ENCODE results near the gene ASB18.
A peak's percentile ranks its signal among the peaks of the same experiment; 100 is the strongest.

The ASB18 gene, protein sequence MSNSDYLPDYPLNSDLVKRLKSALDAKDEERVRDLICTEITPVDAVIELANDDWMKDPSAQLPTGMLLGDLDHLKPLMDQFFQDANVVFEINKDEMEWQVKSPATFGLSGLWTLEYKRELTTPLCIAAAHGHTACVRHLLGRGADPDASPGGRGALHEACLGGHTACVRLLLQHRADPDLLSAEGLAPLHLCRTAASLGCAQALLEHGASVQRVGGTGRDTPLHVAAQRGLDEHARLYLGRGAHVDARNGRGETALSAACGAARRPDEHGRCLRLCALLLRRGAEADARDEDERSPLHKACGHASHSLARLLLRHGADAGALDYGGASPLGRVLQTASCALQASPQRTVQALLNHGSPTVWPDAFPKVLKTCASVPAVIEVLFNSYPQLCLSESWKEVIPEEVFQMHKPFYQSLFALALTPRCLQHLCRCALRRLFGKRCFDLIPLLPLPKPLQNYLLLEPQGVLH

DNA sequence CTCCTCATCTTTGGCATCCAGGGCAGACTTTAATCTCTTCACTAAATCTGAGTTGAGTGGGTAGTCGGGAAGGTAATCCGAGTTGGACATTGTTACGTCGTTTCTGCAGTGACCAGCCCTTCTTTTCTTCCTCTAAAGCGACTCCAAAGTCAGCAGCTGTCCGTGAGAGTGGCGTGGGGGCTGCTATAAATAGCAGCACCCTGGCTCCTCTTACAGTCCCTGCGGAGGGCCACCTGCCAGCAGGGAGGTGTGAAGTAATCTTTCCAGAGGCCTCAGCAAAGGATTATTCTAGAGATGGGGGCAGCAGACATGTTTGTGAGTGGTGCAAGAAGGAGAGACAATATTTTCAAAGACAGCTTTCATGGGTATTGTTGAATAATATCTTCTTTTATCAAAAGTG, at the start of gene ASB18:
ASB18 (minus strand) TSS at position 151 of the 400 bp plus-strand sequence; CDS start at position 90, 61 bp downstream.
- peaks cover 71% of the 10 kb centered on the region for H3K36me3 Mint-ChIP-seq (ENCODE audit: low read depth)
- H3K9me3 Mint-ChIP-seq: peaks cover 37% of the 10 kb centered on the region
- DNase-seq: no peak
- H3K27ac Mint-ChIP-seq: no peak within 1 kb of the TSS
- no peak within 1 kb of the TSS for H3K4me3 Mint-ChIP-seq
- H3K4me1 Mint-ChIP-seq: peaks cover 29% of the 10 kb centered on the region
- TF ChIP-seq, protein P1, sequence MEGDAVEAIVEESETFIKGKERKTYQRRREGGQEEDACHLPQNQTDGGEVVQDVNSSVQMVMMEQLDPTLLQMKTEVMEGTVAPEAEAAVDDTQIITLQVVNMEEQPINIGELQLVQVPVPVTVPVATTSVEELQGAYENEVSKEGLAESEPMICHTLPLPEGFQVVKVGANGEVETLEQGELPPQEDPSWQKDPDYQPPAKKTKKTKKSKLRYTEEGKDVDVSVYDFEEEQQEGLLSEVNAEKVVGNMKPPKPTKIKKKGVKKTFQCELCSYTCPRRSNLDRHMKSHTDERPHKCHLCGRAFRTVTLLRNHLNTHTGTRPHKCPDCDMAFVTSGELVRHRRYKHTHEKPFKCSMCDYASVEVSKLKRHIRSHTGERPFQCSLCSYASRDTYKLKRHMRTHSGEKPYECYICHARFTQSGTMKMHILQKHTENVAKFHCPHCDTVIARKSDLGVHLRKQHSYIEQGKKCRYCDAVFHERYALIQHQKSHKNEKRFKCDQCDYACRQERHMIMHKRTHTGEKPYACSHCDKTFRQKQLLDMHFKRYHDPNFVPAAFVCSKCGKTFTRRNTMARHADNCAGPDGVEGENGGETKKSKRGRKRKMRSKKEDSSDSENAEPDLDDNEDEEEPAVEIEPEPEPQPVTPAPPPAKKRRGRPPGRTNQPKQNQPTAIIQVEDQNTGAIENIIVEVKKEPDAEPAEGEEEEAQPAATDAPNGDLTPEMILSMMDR (IDR thresholded peaks at IDR 0.05): no peak
- peaks cover 19% of the 10 kb centered on the region for H3K27me3 Mint-ChIP-seq (ENCODE audit: low read depth, poor library complexity)

DNA sequence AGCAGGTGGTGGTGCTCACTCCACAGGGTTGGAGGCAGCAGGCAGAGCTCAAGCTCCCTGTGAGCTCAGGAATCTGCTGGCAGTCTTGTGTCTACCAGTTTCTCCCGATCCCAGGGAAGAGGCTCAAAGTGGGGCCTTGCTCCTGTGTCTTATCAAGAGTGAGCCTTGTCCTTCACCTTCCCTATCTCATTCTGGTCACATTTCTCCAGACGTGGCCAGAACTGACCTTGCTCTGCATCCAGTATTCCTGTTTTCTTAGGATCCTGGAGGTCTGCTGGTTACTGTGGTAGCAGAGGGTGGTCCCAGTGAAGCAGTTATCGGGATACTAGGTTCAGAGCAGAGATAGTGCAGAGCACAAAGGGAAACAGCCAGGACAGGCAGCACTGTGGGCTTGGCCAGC, 47.1 kb upstream of the ASB18 start:
- H3K4me1 Mint-ChIP-seq: peaks cover 3% of the 10 kb centered on the region
- TF ChIP-seq, protein P1 (IDR thresholded peaks at IDR 0.05): no peak
- H3K27me3 Mint-ChIP-seq (ENCODE audit: low read depth, poor library complexity): peaks cover 10% of the 10 kb centered on the region
- no peak overlapping the region for H3K27ac Mint-ChIP-seq
- H3K4me3 Mint-ChIP-seq: no peak overlapping the region
- DNase-seq: no peak
- peaks cover 10% of the 10 kb centered on the region for H3K36me3 Mint-ChIP-seq (ENCODE audit: low read depth)
- H3K9me3 Mint-ChIP-seq: peaks cover 14% of the 10 kb centered on the region

DNA sequence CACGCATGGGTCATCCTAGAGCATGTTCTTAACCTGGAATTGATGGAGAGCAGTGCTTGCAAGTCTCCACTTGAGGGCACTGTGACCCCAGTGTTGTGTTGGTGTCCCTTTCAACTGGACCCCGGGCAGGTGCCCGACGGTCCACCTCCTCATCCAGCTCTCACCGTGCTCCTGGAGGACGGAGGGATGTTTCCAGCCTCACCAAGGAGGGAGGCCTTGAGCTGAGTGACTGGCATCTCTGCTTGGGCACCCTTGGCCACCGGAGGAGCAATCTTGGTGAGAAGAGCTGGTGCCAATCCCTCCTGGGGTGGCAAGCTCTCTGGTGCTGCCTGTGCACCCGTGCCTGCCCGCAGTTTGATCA, 45.4 kb upstream of the ASB18 start:
- Mint-ChIP-seq H3K36me3 (ENCODE audit: low read depth) (peaks cover 10% of the 10 kb centered on the region), H3K27me3 (ENCODE audit: low read depth, poor library complexity) (peaks cover 10% of the 10 kb centered on the region), H3K27ac (no peak overlapping the region), H3K4me3 (no peak overlapping the region), H3K9me3 (peaks cover 14% of the 10 kb centered on the region), H3K4me1 (peaks cover 14% of the 10 kb centered on the region)
- TF ChIP-seq, protein P1 (IDR thresholded peaks at IDR 0.05): peak; percentile 79
- DNase-seq: peak; percentile 65

GRCh38 chr2:236308855-236309668, 44.9 kb upstream of the ASB18 start:
- H3K27me3 Mint-ChIP-seq (ENCODE audit: low read depth, poor library complexity): peaks cover 10% of the 10 kb centered on the region
- TF ChIP-seq, protein P1 (IDR thresholded peaks at IDR 0.05): no peak
- no peak overlapping the region for H3K4me3 Mint-ChIP-seq
- no peak for DNase-seq
- H3K36me3 Mint-ChIP-seq (ENCODE audit: low read depth): peaks cover 10% of the 10 kb centered on the region
- H3K27ac Mint-ChIP-seq: no peak overlapping the region
- peaks cover 14% of the 10 kb centered on the region for H3K4me1 Mint-ChIP-seq
- H3K9me3 Mint-ChIP-seq: peaks cover 13% of the 10 kb centered on the region

DNA sequence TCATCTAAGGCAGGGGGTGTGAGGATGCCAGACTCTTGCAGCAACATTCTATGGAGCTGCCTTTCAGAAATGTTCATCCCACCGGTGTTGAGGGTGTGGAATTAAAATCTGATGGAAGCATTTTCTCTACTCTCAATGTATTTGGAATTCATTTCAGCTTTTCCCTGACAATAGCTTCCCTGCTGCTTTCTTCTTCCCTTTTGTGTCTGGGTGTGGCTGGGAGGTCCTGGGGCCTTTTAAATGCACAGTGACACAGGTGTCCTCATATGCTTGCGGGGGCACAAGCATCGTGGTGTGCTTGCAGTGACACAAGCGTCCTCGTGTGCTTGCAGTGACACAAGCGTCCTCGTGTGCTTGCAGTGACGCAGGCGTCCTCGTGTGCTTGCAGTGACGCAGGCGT, 43.4 kb upstream of the ASB18 start:
- TF ChIP-seq, protein P1 (IDR thresholded peaks at IDR 0.05): no peak
- H3K36me3 Mint-ChIP-seq (ENCODE audit: low read depth): peaks cover 5% of the 10 kb centered on the region
- peak overlapping the region; percentile 11 for H3K27ac Mint-ChIP-seq
- peaks cover 4% of the 10 kb centered on the region for H3K9me3 Mint-ChIP-seq
- H3K4me1 Mint-ChIP-seq: peaks cover 15% of the 10 kb centered on the region
- DNase-seq: no peak
- H3K4me3 Mint-ChIP-seq: no peak overlapping the region
- peaks cover 9% of the 10 kb centered on the region for H3K27me3 Mint-ChIP-seq (ENCODE audit: low read depth, poor library complexity)
